ENCODE measurements around the gene KLHL21.

DNA sequence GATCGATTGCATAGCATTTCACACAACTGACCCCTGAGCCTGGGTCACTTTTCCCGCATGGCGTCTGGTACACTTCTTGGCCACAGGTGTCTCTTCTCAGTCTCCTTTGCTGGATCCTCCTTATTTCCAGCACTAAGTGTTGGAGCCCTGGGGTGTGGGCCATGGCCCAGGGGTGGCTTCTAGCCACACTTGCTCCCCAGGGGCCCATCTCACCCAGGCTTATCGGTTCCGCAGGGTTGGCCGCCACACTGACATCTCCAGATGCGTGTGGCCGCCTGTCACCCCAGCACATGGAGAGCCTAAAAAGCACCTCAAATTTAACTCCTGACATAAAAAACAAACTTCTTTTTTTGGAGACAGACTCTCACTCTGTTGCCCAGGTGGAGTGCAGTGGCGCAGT lies 24.4 kb upstream of the KLHL21 start:
- TF ChIP-seq, protein P1, sequence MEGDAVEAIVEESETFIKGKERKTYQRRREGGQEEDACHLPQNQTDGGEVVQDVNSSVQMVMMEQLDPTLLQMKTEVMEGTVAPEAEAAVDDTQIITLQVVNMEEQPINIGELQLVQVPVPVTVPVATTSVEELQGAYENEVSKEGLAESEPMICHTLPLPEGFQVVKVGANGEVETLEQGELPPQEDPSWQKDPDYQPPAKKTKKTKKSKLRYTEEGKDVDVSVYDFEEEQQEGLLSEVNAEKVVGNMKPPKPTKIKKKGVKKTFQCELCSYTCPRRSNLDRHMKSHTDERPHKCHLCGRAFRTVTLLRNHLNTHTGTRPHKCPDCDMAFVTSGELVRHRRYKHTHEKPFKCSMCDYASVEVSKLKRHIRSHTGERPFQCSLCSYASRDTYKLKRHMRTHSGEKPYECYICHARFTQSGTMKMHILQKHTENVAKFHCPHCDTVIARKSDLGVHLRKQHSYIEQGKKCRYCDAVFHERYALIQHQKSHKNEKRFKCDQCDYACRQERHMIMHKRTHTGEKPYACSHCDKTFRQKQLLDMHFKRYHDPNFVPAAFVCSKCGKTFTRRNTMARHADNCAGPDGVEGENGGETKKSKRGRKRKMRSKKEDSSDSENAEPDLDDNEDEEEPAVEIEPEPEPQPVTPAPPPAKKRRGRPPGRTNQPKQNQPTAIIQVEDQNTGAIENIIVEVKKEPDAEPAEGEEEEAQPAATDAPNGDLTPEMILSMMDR (IDR thresholded peaks at IDR 0.05; ENCODE audit: borderline replicate concordance, extremely low read depth, low read length, poor library complexity, severe bottlenecking): no peak
- no peak for TF ChIP-seq EZH2 (IDR thresholded peaks at IDR 0.05; ENCODE audit: borderline replicate concordance, low read depth, low read length, severe bottlenecking)

All from DND-41 (cell line).